Psoas muscle (tissue), 8 donors: ENCODE data around the gene ZNF341. TPM values are rescaled to one million over a fixed set of nuclear protein-coding genes. Genes with fewer than 3 reads are reported as not detected.

Source experiments
- ATAC-seq, 4 donors: fragments of 200-7000 bp; cut with Tn5 transposase; one replicate each; pipeline ENCODE4 v1.9.1; 2020; ENCODE audit warnings: moderate library complexity in 3 of 4, mild to moderate bottlenecking in 2 of 4
- DNase-seq, 2 donors: peaks; one replicate each; pipeline ENCODE4 v3.0.0-alpha.2; 2020
- H3K27ac ChIP-seq: fragments of 200-600 bp; one replicate; pipeline ENCODE4 v1.8.0; 2022
- H3K27me3 ChIP-seq, 3 donors: fragments of 200-600 bp in 1 of 3; one replicate each; pipeline versions ENCODE4 v1.6.1 to v1.8.0; 2013 to 2022; ENCODE audit warnings: low read length in 2 of 3, mild to moderate bottlenecking in 2 of 3, moderate library complexity in 1 of 3; ENCODE audit not compliant: insufficient read depth in 3 of 3
- H3K36me3 ChIP-seq, 2 donors: fragments of 200-600 bp in 1 of 2; one replicate each; pipeline versions ENCODE4 v1.6.1 to v1.8.0; 2013 to 2022; ENCODE audit warnings: low read depth in 1 of 2, mild to moderate bottlenecking in 1 of 2, moderate library complexity in 1 of 2; ENCODE audit not compliant: insufficient read depth in 1 of 2
- H3K4me1 ChIP-seq: fragments of 200-600 bp; one replicate; pipeline ENCODE4 v1.8.0; 2022
- H3K4me3 ChIP-seq: fragments of 200-600 bp; one replicate; pipeline ENCODE4 v1.8.0; 2022; ENCODE audit warnings: mild to moderate bottlenecking
- H3K9me3 ChIP-seq: fragments of 200-600 bp; one replicate; pipeline ENCODE4 v1.8.0; 2022
- CTCF ChIP-seq: fragments of 200-600 bp; IDR thresholded peaks from one replicate; pipeline ENCODE4 v1.8.0; 2022; ENCODE audit warnings: antibody characterized with exemption
- WGBS, 3 donors: extraction: QIAGEN DNeasy Blood & Tissue Kit; methylation state at CpG; one replicate each; pipeline versions ENCODE4 v1.1.6 to v1.1.7; 2013; 5-methylcytosine and 5-hydroxymethylcytosine counted together
- intact Hi-C, 2 donors: fragments of 100-400 bp; cut with DNase I; formaldehyde crosslinking; loops; one replicate each; pipeline versions ENCODE4 v1.11.0 to v1.14.2; 2022
- polyA plus RNA-seq, 3 donors: library from polyadenylated mRNA; stranded (reverse); fragments of 200-250 nt; gene quantifications; one replicate each; pipeline ENCODE4 v1.2.3, GENCODE V29; 2013
- total RNA-seq, 4 donors: library from RNA; stranded (reverse); fragmentation: NEBNext Ultra II Directional in 2 of 4; extraction: Animal tissue kit (Norgen Biotek cat#: 25700) in 2 of 4; gene quantifications; one replicate each; pipeline versions ENCODE4 v1.2.1 to v1.2.4, GENCODE V29; 2021 to 2023
- donor health status: healthy with polysubstance abuse.
- donor health status: DM: no; HTN: no; CAD: no; lungs with moderate emphysema.
- donor health status: Bipolar disorder and iron deficiency.
- donor health status: healthy.
- donor health status: DM: yes; HTN: yes; CAD: no.
- donor health status: DM: no; HTN: no; CAD: no.
- donor health status: DM: no; HTN: no; CAD: no.
- donor health status: DM: yes; HTN: yes; CAD: no.

The ZNF341 gene
- total and polyA plus RNA-seq, 7 donors: 1.3 to 3.0 (median 1.5) TPM

- Histone ChIP-seq H3K36me3 (peaks cover 0 to 3% of the 10 kb centered on the region in 2 donors), H3K9me3 (no peaks in the 10 kb centered on the region), H3K4me3 (peak within 1 kb of the TSS; percentile 89), H3K4me1 (peaks cover 10% of the 10 kb centered on the region), H3K27ac (peak within 1 kb of the TSS; percentile 84), H3K27me3 (no peaks in the 10 kb centered on the region)
- WGBS, 3 donors: 3% methylated on average over 46 of the region's 46 CpGs
- ATAC-seq (peak; percentile 100), DNase-seq (peak; percentile 88 to 92)
- TF ChIP-seq CTCF: no peak
- intact Hi-C loops: no loop called here
Measured at GRCh38 chr20:33719989-33720709, 11.6 kb upstream of the ZNF341 start, which contains the start of gene PXMP4. TSS of gene PXMP4 (minus strand) at chr20:33720310. CDS start at chr20:33720207, 103 bp downstream.

- Histone ChIP-seq H3K9me3 (no peaks in the 10 kb centered on the region), H3K4me1 (peaks cover 10% of the 10 kb centered on the region), H3K27me3 (no peaks in the 10 kb centered on the region), H3K4me3 (no peak overlapping the region), H3K27ac (no peak overlapping the region), H3K36me3 (no peaks in the 10 kb centered on the region)
- no peak for TF ChIP-seq CTCF
- ATAC-seq (no peak), DNase-seq (no peak)
- WGBS, 3 donors: 93 to 96% (median 93%) methylated on average over 11 of the region's 11 CpGs
- intact Hi-C loops: no loop called here
Measured at GRCh38 chr20:33721391-33722140, 10.2 kb upstream of the ZNF341 start.

GRCh38 chr20:33724439-33725094, 7.2 kb upstream of the ZNF341 start:
- Histone ChIP-seq H3K27ac (no peak overlapping the region), H3K9me3 (no peaks in the 10 kb centered on the region), H3K4me1 (peaks cover under 1% of the 10 kb centered on the region), H3K4me3 (no peak overlapping the region), H3K36me3 (no peaks in the 10 kb centered on the region), H3K27me3 (no peaks in the 10 kb centered on the region)
- no peak for DNase-seq
- ATAC-seq: no peak
- intact Hi-C loops: no loop called here
- WGBS, 3 donors: 89 to 92% (median 91%) methylated on average over 14 of the region's 14 CpGs
- no peak for TF ChIP-seq CTCF

GRCh38 chr20:33725607-33726264, 6.1 kb upstream of the ZNF341 start:
- intact Hi-C loops: no loop called here
- H3K4me3 ChIP-seq: no peak overlapping the region
- H3K36me3 ChIP-seq: no peaks in the 10 kb centered on the region
- ATAC-seq: no peak
- no peaks in the 10 kb centered on the region for H3K27me3 ChIP-seq
- no peaks in the 10 kb centered on the region for H3K4me1 ChIP-seq
- no peak overlapping the region for H3K27ac ChIP-seq
- TF ChIP-seq CTCF: no peak
- no peak for DNase-seq
- 58 to 69% (median 64%) methylated on average over 7 of the region's 7 CpGs for WGBS, 3 donors
- no peaks in the 10 kb centered on the region for H3K9me3 ChIP-seq
